Parathyroid adenoma (tissue), 2 donors: Measurements from ENCODE around the gene PLOD3.
A peak's percentile ranks its signal among the peaks of the same experiment; 100 is the strongest.

ENCODE experiments used
- H2AFZ ChIP-seq: fragments of 300-600 bp; sonication (generic); one replicate; pipeline ENCODE4 v1.7.0; 2017; ENCODE audit warnings: antibody characterized with exemption, mild to moderate bottlenecking
- H3K27ac ChIP-seq: fragments of 300-600 bp; sonication (generic); one replicate; pipeline ENCODE4 v1.7.0; 2017
- H3K27me3 ChIP-seq: fragments of 300-600 bp; sonication (generic); one replicate; pipeline ENCODE4 v1.7.0; 2017; ENCODE audit warnings: low read length; ENCODE audit not compliant: control insufficient read depth, insufficient read depth
- H3K36me3 ChIP-seq: fragments of 300-600 bp; sonication (generic); one replicate; pipeline ENCODE4 v1.7.0; 2017; ENCODE audit warnings: low read length; ENCODE audit not compliant: control insufficient read depth, insufficient read depth
- H3K4me1 ChIP-seq: fragments of 300-600 bp; sonication (generic); one replicate; pipeline ENCODE4 v1.7.0; 2017; ENCODE audit warnings: control low read depth
- H3K4me2 ChIP-seq: fragments of 300-600 bp; sonication (generic); one replicate; pipeline ENCODE4 v1.7.0; 2017; ENCODE audit warnings: low read length
- H3K4me3 ChIP-seq: fragments of 300-600 bp; sonication (generic); one replicate; pipeline ENCODE4 v1.7.0; 2017; ENCODE audit warnings: low read depth, low read length
- H3K79me2 ChIP-seq: fragments of 300-600 bp; sonication (generic); one replicate; pipeline ENCODE4 v1.7.0; 2017; ENCODE audit warnings: control low read depth
- H3K9ac ChIP-seq: fragments of 300-600 bp; sonication (generic); one replicate; pipeline ENCODE4 v1.7.0; 2017; ENCODE audit warnings: mild to moderate bottlenecking
- H3K9me3 ChIP-seq: fragments of 300-600 bp; sonication (generic); one replicate; pipeline ENCODE4 v1.7.0; 2017; ENCODE audit warnings: low read length; ENCODE audit not compliant: control insufficient read depth
- CTCF ChIP-seq: fragments of 300-600 bp; sonication (generic); IDR thresholded peaks from one replicate; pipeline ENCODE4 v1.7.0; 2017; ENCODE audit warnings: antibody characterized with exemption, mild to moderate bottlenecking
- donor health status: primary hyperparathyroidism.

The PLOD3 gene

GRCh38 chr7:101171442-101171837 is 45.9 kb downstream of the PLOD3 start:
- H3K27ac ChIP-seq: no peak overlapping the region
- H2AFZ ChIP-seq: no peak overlapping the region
- no peak overlapping the region for H3K9ac ChIP-seq
- no peaks in the 10 kb centered on the region for H3K79me2 ChIP-seq
- no peaks in the 10 kb centered on the region for H3K9me3 ChIP-seq
- H3K4me3 ChIP-seq: no peak overlapping the region
- no peak overlapping the region for H3K4me2 ChIP-seq
- H3K4me1 ChIP-seq: peaks cover 12% of the 10 kb centered on the region
- TF ChIP-seq CTCF: peak; percentile 10
- H3K36me3 ChIP-seq: no peaks in the 10 kb centered on the region
- peaks cover 34% of the 10 kb centered on the region for H3K27me3 ChIP-seq

GRCh38 chr7:101170617-101171441 is 46.6 kb downstream of the PLOD3 start:
- peaks cover 34% of the 10 kb centered on the region for H3K27me3 ChIP-seq
- no peak overlapping the region for H2AFZ ChIP-seq
- no peaks in the 10 kb centered on the region for H3K36me3 ChIP-seq
- peaks cover 14% of the 10 kb centered on the region for H3K4me1 ChIP-seq
- no peak overlapping the region for H3K4me2 ChIP-seq
- no peak overlapping the region for H3K4me3 ChIP-seq
- no peak overlapping the region for H3K9ac ChIP-seq
- no peak overlapping the region for H3K27ac ChIP-seq
- no peak for TF ChIP-seq CTCF
- H3K9me3 ChIP-seq: no peaks in the 10 kb centered on the region
- no peaks in the 10 kb centered on the region for H3K79me2 ChIP-seq

- Histone ChIP-seq H3K9ac (no peak overlapping the region), H3K4me2 (no peak overlapping the region), H3K9me3 (no peaks in the 10 kb centered on the region), H3K4me1 (peaks cover 18% of the 10 kb centered on the region), H2AFZ (no peak overlapping the region), H3K27me3 (peaks cover 34% of the 10 kb centered on the region), H3K27ac (no peak overlapping the region), H3K36me3 (no peaks in the 10 kb centered on the region), H3K4me3 (no peak overlapping the region), H3K79me2 (no peaks in the 10 kb centered on the region)
- TF ChIP-seq CTCF: peak; percentile 91
Measured at GRCh38 chr7:101169838-101170551, 47.4 kb downstream of the PLOD3 start.

GRCh38 chr7:101169110-101169837 is 48.1 kb downstream of the PLOD3 start:
- Histone ChIP-seq H3K4me1 (peaks cover 24% of the 10 kb centered on the region), H3K27me3 (peaks cover 30% of the 10 kb centered on the region), H3K9ac (no peak overlapping the region), H3K9me3 (no peaks in the 10 kb centered on the region), H2AFZ (no peak overlapping the region), H3K36me3 (no peaks in the 10 kb centered on the region), H3K27ac (no peak overlapping the region), H3K4me3 (no peak overlapping the region), H3K4me2 (no peak overlapping the region), H3K79me2 (no peaks in the 10 kb centered on the region)
- no peak for TF ChIP-seq CTCF
